K562 (cell line): Measurements from ENCODE around the gene YJEFN3. TPM values are rescaled to one million over a fixed set of nuclear protein-coding genes. Genes with fewer than 3 reads are reported as not detected.

Source experiments
- ATAC-seq: fragments of 200-7000 bp; cut with Tn5 transposase; 3 replicates; pipeline ENCODE4 v1.9.1; 2020; ENCODE audit warnings: moderate library complexity
- Bru-seq: library from RNA; stranded (reverse); fragments of 400-500 nt; gene quantifications from one replicate; lab custom pipeline; 2021; lab: Mats Ljungman, UMichigan
- BruChase-seq, 2 experiments: library from RNA; stranded (reverse); fragments of 400-500 nt; gene quantifications; one replicate each; lab custom pipeline; 2021; lab: Mats Ljungman, UMichigan
- BruUV-seq: library from RNA; stranded (reverse); fragments of 400-500 nt; replicated peaks from 2 replicates; lab custom pipeline; 2021; lab: Mats Ljungman, UMichigan
- CTCF ChIA-PET: fragments of 300-600 bp; formaldehyde crosslinking; extraction: SDS; loops from one replicate; lab custom pipeline; 2021; ENCODE audit warnings: low intra/inter-chr PET ratio; lab: Yijun Ruan, JAX
- POLR2A ChIA-PET: fragments of 300-600, 350-650 bp; sonication (Branson Sonifier 250); formaldehyde crosslinking; extraction: SDS; loops from one replicate; lab custom pipeline; 2021; ENCODE audit warnings: antibody characterized with exemption, inconsistent platforms; lab: Yijun Ruan, JAX
- DNase-seq, 4 experiments: peaks; one replicate each; pipeline versions ENCODE4 v3.0.0 to v3.0.0-alpha.2; 2011 to 2018; ENCODE audit warnings: low spot score in 3 of 4, mixed read lengths in 3 of 4; ENCODE audit errors: extremely low read depth in 1 of 4
- FAIRE-seq: peaks from 2 replicates; lab custom pipeline; 2011; peaks lifted over from hg19 to GRCh38; lab: Jason Lieb, UNC
- H2AFZ ChIP-seq: 2 replicates; pipeline ENCODE4 v1.6.0; 2011; ENCODE audit warnings: low read depth, low read length, control low read depth, inconsistent platforms
- H3K27ac ChIP-seq: fragments of 200-600 bp; 3 replicates; pipeline ENCODE4 v1.8.0; 2011; ENCODE audit warnings: low read depth, mild to moderate bottlenecking, control low read depth, inconsistent platforms, low read length, moderate library complexity, mixed read lengths; ENCODE audit errors: extremely low read depth
- H3K27me3 ChIP-seq, 2 experiments: fragments of 300-600 bp in 1 of 2; 2 replicates in 1 of 2; 3 replicates in 1 of 2; pipeline versions ENCODE4 v1.6.0 to v1.8.0; 2011; ENCODE audit warnings: inconsistent platforms in 2 of 2, low read length in 2 of 2, mild to moderate bottlenecking in 1 of 2, mixed read lengths in 1 of 2, moderate library complexity in 1 of 2; ENCODE audit not compliant: control insufficient read depth in 2 of 2, insufficient read depth in 2 of 2
- H3K36me3 ChIP-seq: fragments of 300-600 bp; 3 replicates; pipeline ENCODE4 v1.8.0; 2011; ENCODE audit warnings: mild to moderate bottlenecking, low read length, inconsistent platforms; ENCODE audit not compliant: control insufficient read depth, insufficient read depth
- H3K4me1 ChIP-seq, 2 experiments: fragments of 200-600 bp in 1 of 2; replicated peaks in 1 of 2; 2 replicates in 1 of 2; 3 replicates in 1 of 2; pipeline versions ENCODE4 v1.5.1 to v1.8.0; 2011; ENCODE audit warnings: inconsistent platforms in 2 of 2, low read length in 2 of 2, mild to moderate bottlenecking in 1 of 2, mixed read lengths in 1 of 2, moderate library complexity in 1 of 2; ENCODE audit not compliant: control insufficient read depth in 2 of 2, insufficient read depth in 2 of 2
- H3K4me2 ChIP-seq: 2 replicates; pipeline ENCODE4 v1.6.1; 2011; ENCODE audit warnings: low read length, control low read depth, inconsistent platforms, mixed read lengths; ENCODE audit not compliant: insufficient read depth
- H3K4me3 ChIP-seq: fragments of 200-600 bp; sonication (generic), shearing (Covaris generic); 2 replicates; pipeline ENCODE4 v1.5.1; 2016; ENCODE audit warnings: control low read depth, inconsistent platforms
- H3K79me2 ChIP-seq: fragments of 200-600 bp; 3 replicates; pipeline ENCODE4 v1.8.0; 2011; ENCODE audit warnings: low read length, inconsistent platforms; ENCODE audit not compliant: control insufficient read depth, insufficient read depth
- H3K9ac ChIP-seq, 2 experiments: 2 replicates each; pipeline versions ENCODE4 v1.6.0 to v1.6.1; 2011; ENCODE audit warnings: low read depth in 2 of 2, low read length in 2 of 2, control low read depth in 1 of 2, inconsistent platforms in 1 of 2, mild to moderate bottlenecking in 1 of 2, mixed read lengths in 1 of 2; ENCODE audit not compliant: insufficient read depth in 1 of 2
- H3K9me1 ChIP-seq: one replicate; pipeline ENCODE4 v1.6.0; 2011; ENCODE audit warnings: inconsistent platforms, mild to moderate bottlenecking, low read length, moderate library complexity; ENCODE audit not compliant: control insufficient read depth, insufficient read depth
- H3K9me3 ChIP-seq: replicated peaks from 2 replicates; pipeline ENCODE4 v1.5.1; 2011; ENCODE audit warnings: low read depth, low read length, inconsistent platforms; ENCODE audit not compliant: control insufficient read depth, insufficient read depth
- H4K20me1 ChIP-seq: replicated peaks from 2 replicates; pipeline ENCODE4 v1.6.1; 2011; ENCODE audit warnings: low read length, inconsistent platforms, mixed read lengths; ENCODE audit not compliant: control insufficient read depth, insufficient read depth
- CCAR2 ChIP-seq: fragments of 200-400 bp; formaldehyde crosslinking; IDR thresholded peaks from 2 replicates; pipeline ENCODE4 v1.6.1; 2017; ENCODE audit warnings: mild to moderate bottlenecking, low read depth, low read length
- FOXK2 ChIP-seq, 2 experiments: fragments of 450-650 bp; IDR thresholded peaks in 1 of 2; conservative IDR thresholded peaks in 1 of 2; 2 replicates each; pipeline ENCODE4 v1.6.1; 2016; ENCODE audit warnings: low read depth in 2 of 2, mild to moderate bottlenecking in 1 of 2
- MCM7 ChIP-seq, 2 experiments: fragments of 450-650 bp; IDR thresholded peaks; 2 replicates each; pipeline ENCODE4 v1.6.1; 2016 to 2018
- MECOM ChIP-seq: fragments of 250-450 bp; sonication (Bioruptor Pico); IDR thresholded peaks from 2 replicates; pipeline ENCODE4 v1.8.0; 2022; ENCODE audit warnings: inconsistent platforms
- PCBP2 ChIP-seq: fragments of 200-400 bp; formaldehyde crosslinking; IDR thresholded peaks from 2 replicates; pipeline ENCODE4 v1.6.1; 2018; ENCODE audit warnings: low read length, low read depth, mild to moderate bottlenecking, moderate library complexity; ENCODE audit not compliant: poor library complexity, severe bottlenecking
- SMARCA4 ChIP-seq: fragments of 450-650 bp; IDR thresholded peaks from 2 replicates; pipeline ENCODE4 v1.6.1; 2016
- STAG1 ChIP-seq: sonication (generic); formaldehyde crosslinking; IDR thresholded peaks from 2 replicates; pipeline ENCODE4 v1.5.0; 2020; ENCODE audit warnings: missing genetic modification reagents, borderline replicate concordance
- STAT5A ChIP-seq: IDR thresholded peaks from 2 replicates; pipeline ENCODE4 v1.6.1; 2012; ENCODE audit warnings: low read length, inconsistent platforms, borderline replicate concordance
- ZFPM2 ChIP-seq: fragments of 250-450 bp; sonication (Bioruptor Pico); IDR thresholded peaks from 2 replicates; pipeline ENCODE4 v1.5.1; 2022; ENCODE audit warnings: mild to moderate bottlenecking
- ZNF76 ChIP-seq: fragments of 250-450 bp; sonication (Bioruptor Pico); IDR thresholded peaks from 2 replicates; pipeline ENCODE4 v1.4.0; 2020; ENCODE audit warnings: mild to moderate bottlenecking, moderate library complexity, borderline replicate concordance
- ZNF778 ChIP-seq: fragments of 450-650 bp; formaldehyde crosslinking; IDR thresholded peaks from 2 replicates; pipeline ENCODE4 v1.4.0; 2020; ENCODE audit warnings: mild to moderate bottlenecking, moderate library complexity
- ZZZ3 ChIP-seq: fragments of 450-650 bp; IDR thresholded peaks from 2 replicates; pipeline ENCODE4 v1.6.1; 2016; ENCODE audit warnings: antibody characterized with exemption, mild to moderate bottlenecking, moderate library complexity
- WGBS: fragments of 100-300 bp; shearing (Covaris generic); methylation state at CpG from one replicate; pipeline ENCODE4 v1.1.6; 2016; ENCODE audit warnings: low coverage, mixed read lengths; ENCODE audit not compliant: insufficient coverage; ENCODE audit errors: missing lambda C conversion rate; 5-methylcytosine and 5-hydroxymethylcytosine counted together
- in situ Hi-C: fragments of 300-500 bp; cut with MboI; formaldehyde crosslinking; loops from 4 replicates; pipeline ENCODE4 v1.15.0; 2018; ENCODE audit warnings: inconsistent platforms, mixed read lengths
- intact Hi-C: fragments of 100-400 bp; cut with micrococcal nuclease; formaldehyde crosslinking; loops from 2 replicates; pipeline ENCODE4 v1.14.2; 2022
- long read RNA-seq, 3 experiments: library from polyadenylated mRNA in 2 of 3; library from RNA in 1 of 3; unstranded in 2 of 3; stranded (forward) in 1 of 3; transcript quantifications; one replicate each; pipeline ENCODE4 v2.0.0, GENCODE V29; 2019 to 2022
- polyA minus RNA-seq, 3 experiments: library from RNA; depleted of rRNA, polyadenylated mRNA; stranded (reverse); fragments of >200 nt; gene quantifications; 2 replicates each; pipeline ENCODE4 v1.2.3, GENCODE V29; 2011
- polyA plus RNA-seq, 8 experiments: library from polyadenylated mRNA; depleted of rRNA in 4 of 8; stranded (reverse) in 5 of 8; unstranded in 3 of 8; fragments of >200 nt; fragmentation: Nextera tagmentation in 2 of 8; fragmentation: Illumina TruSeq in 1 of 8; extraction: Ambion mirVana in 2 of 8; extraction: Trizol in 1 of 8; gene quantifications; 2 replicates each; pipeline versions ENCODE4 v1.2.1 to v1.2.3, GENCODE V29; 2011 to 2014; ENCODE audit warnings: inconsistent platforms in 1 of 8, missing spikeins in 1 of 8
- total RNA-seq, 7 experiments: library from RNA; depleted of rRNA in 6 of 7; stranded (reverse); fragments of >200 nt in 6 of 7; fragmentation: Illumina TruSeq in 2 of 7; extraction: Trizol in 2 of 7; gene quantifications; 2 replicates each; pipeline versions ENCODE4 v1.2.1 to v1.2.3, GENCODE V29; 2011 to 2021; ENCODE audit warnings: low replicate concordance in 1 of 7
- TF ChIP-seq, protein P1 (sequence below): sonication (generic); formaldehyde crosslinking; IDR thresholded peaks from 2 replicates; pipeline ENCODE4 v1.8.1; 2023; ENCODE audit warnings: mild to moderate bottlenecking, missing genetic modification reagents
- TF ChIP-seq, protein P2 (sequence below): fragments of 450-650 bp; IDR thresholded peaks from 2 replicates; pipeline ENCODE4 v1.6.1; 2016

YJEFN3 gene, protein sequence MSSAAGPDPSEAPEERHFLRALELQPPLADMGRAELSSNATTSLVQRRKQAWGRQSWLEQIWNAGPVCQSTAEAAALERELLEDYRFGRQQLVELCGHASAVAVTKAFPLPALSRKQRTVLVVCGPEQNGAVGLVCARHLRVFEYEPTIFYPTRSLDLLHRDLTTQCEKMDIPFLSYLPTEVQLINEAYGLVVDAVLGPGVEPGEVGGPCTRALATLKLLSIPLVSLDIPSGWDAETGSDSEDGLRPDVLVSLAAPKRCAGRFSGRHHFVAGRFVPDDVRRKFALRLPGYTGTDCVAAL
- 31.5 and 32.8 TPM in 2 replicates for total RNA-seq (2011; cell fraction: chromatin; rRNA removed; ENCODE audit: low replicate concordance)
- total RNA-seq (2011; cell fraction: nucleolus; rRNA removed) = 14.5 and 16.2 TPM in 2 replicates
- 22.3 and 39.8 TPM in 2 replicates for total RNA-seq (2011; cell fraction: nucleoplasm; rRNA removed)
- total RNA-seq (2014; rRNA removed) (1.3 and 1.5 TPM in 2 replicates), total RNA-seq (2014; rRNA removed; fragmentation: Illumina TruSeq; extraction: Trizol) (0.86 and 0.98 TPM in 2 replicates), total RNA-seq (2015; rRNA removed; fragmentation: Illumina TruSeq; extraction: Trizol) (1.1 TPM in 2 replicates), total RNA-seq (2021) (3.6 and 4.8 TPM in 2 replicates), polyA plus RNA-seq (2011; rRNA removed) (1.0 and 1.6 TPM in 2 replicates), polyA plus RNA-seq (2014; fragmentation: Illumina TruSeq; extraction: Trizol) (2.9 and 3.8 TPM in 2 replicates), polyA plus RNA-seq (2014; fragmentation: Nextera tagmentation; extraction: Ambion mirVana) (under 1 TPM in 1 of 2 experiments, not detected in 1; 0.04 TPM), polyA plus RNA-seq (2014; rRNA removed) (4.8 and 5.8 TPM in 2 replicates), polyA minus RNA-seq (2011; rRNA and poly(A)+ RNA removed) (0.81 and 1.1 TPM in 2 replicates), Bru-seq, nascent RNA (percentile 61 among the genes with signal in this experiment), BruChase-seq, experiment 1, labeled RNA remaining after a 2-hour chase (percentile 58 among the genes with signal in this experiment), BruChase-seq, experiment 2, labeled RNA remaining after a 6-hour chase (percentile 75 among the genes with signal in this experiment)
- 0.86 and 2.6 TPM in 2 replicates for polyA plus RNA-seq (2011; cell fraction: cytosol; rRNA removed)
- polyA plus RNA-seq (2011; cell fraction: nucleus; rRNA removed) = 12.5 and 30.5 TPM in 2 replicates
- polyA plus RNA-seq (2012) = 4.6 and 18.0 TPM in 2 replicates
- polyA minus RNA-seq (2011; cell fraction: cytosol; rRNA and poly(A)+ RNA removed) = 0.46 and 1.0 TPM in 2 replicates
- polyA minus RNA-seq (2011; cell fraction: nucleus; rRNA and poly(A)+ RNA removed) = 2.4 and 2.7 TPM in 2 replicates
- long read RNA-seq, experiment 1, partial matches to known transcripts = 0 of 10 reads
- long read RNA-seq, experiment 1, other reads (novel, unspliced or antisense) = 10 of 10 reads
- long read RNA-seq, experiment 2 = 0 reads
- long read RNA-seq, experiment 3, partial matches to known transcripts = 0 of 1 reads
- long read RNA-seq, experiment 3, other reads (novel, unspliced or antisense) = 1 of 1 reads

DNA sequence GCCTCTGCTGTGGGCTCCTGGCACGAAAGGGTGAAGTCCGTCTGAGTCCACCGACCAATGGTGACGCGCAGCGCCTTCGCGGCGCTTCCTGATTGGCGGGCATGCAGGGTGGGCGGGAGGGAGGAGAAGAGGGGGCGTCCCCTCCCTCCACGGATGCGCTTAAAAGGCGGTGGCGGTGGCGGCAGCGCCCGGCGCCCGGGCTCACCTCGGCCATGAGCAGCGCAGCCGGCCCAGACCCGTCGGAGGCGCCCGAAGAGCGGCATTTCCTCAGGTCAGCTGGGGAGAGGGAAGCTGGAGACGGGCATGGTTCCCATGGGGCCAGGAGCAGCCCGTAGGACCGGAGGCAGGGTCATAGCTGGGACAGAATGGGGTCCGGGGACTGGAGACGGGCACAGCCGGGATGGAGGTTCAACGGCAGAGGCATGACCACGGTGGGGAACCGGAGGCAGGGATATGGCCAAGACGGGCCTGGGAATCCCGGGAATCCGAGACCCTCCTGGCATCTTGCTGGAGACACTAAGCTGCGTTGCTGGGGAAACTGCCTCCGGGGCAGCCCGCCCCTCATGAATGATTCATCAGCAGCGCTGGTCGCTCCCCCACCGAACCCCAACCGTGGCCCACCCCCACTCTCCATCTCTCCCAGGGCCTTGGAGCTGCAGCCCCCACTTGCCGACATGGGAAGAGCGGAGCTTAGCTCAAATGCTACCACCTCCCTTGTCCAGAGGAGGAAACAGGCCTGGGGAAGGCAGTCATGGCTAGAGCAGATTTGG, at the start of gene YJEFN3:
YJEFN3 (plus strand) TSS at position 191 of the 770 bp plus-strand sequence; CDS start at position 213, 22 bp downstream.
- Histone ChIP-seq H3K27me3 (no peaks in the 10 kb centered on the region), H3K36me3 (peaks cover 53% of the 10 kb centered on the region), H3K27ac (no peak within 1 kb of the TSS), H3K9me3 (no peaks in the 10 kb centered on the region), H2AFZ (no peak within 1 kb of the TSS), H3K4me2 (no peak within 1 kb of the TSS), H3K4me3 (no peak within 1 kb of the TSS), H4K20me1 (0 out of 2 replicates have a peak, but pooled peaks cover 10% of the 10 kb centered on the region), H3K9me1 (peaks cover 8% of the 10 kb centered on the region), H3K79me2 (peaks cover 19% of the 10 kb centered on the region), H3K9ac (no peak within 1 kb of the TSS; a peak in 2 of 4 replicates), H3K4me1 (peaks cover 5 to 39% of the 10 kb centered on the region in 2 experiments)
- ATAC-seq = no peak
- FAIRE-seq = no peak
- in situ Hi-C loops (loop anchor here (25.0 kb wide), 1 partner anchor 108 kb away; the partner anchor contains the start of genes GMIP and LPAR2), intact Hi-C loops (no loop called here)
- DNase-seq = no peak
- ChIA-PET CTCF (no interaction called here), POLR2A (interaction anchor here (0.7 to 1.4 kb wide), 2 partner anchors 12 to 13 kb away, joined by 4 to 5 read pairs; partner anchors contain the start of gene NDUFA13)
- no TSS peak for BruUV-seq
- WGBS = 92% methylated on average over 23 of the region's 50 CpGs
- no peak for TF ChIP-seq STAT5A
- no peak for TF ChIP-seq FOXK2 (conservative IDR thresholded peaks at IDR 0.05 in 1 of 2, IDR thresholded peaks at IDR 0.05 in 1 of 2; ENCODE audit: low read depth in 2 of 2)
- no peak for TF ChIP-seq CCAR2
- TF ChIP-seq ZNF778 (CRISPR knock-in tag) = no peak
- TF ChIP-seq, protein P1, sequence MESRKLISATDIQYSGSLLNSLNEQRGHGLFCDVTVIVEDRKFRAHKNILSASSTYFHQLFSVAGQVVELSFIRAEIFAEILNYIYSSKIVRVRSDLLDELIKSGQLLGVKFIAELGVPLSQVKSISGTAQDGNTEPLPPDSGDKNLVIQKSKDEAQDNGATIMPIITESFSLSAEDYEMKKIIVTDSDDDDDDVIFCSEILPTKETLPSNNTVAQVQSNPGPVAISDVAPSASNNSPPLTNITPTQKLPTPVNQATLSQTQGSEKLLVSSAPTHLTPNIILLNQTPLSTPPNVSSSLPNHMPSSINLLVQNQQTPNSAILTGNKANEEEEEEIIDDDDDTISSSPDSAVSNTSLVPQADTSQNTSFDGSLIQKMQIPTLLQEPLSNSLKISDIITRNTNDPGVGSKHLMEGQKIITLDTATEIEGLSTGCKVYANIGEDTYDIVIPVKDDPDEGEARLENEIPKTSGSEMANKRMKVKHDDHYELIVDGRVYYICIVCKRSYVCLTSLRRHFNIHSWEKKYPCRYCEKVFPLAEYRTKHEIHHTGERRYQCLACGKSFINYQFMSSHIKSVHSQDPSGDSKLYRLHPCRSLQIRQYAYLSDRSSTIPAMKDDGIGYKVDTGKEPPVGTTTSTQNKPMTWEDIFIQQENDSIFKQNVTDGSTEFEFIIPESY (CRISPR knock-in tag) = peak; percentile 55; the same call in 1 of the 2 replicates
- no peak for TF ChIP-seq MECOM (CRISPR knock-in tag)
- TF ChIP-seq SMARCA4 = no peak
- TF ChIP-seq STAG1 = no peak
- no peak for TF ChIP-seq ZFPM2
- no peak for TF ChIP-seq ZZZ3
- TF ChIP-seq, protein P2, sequence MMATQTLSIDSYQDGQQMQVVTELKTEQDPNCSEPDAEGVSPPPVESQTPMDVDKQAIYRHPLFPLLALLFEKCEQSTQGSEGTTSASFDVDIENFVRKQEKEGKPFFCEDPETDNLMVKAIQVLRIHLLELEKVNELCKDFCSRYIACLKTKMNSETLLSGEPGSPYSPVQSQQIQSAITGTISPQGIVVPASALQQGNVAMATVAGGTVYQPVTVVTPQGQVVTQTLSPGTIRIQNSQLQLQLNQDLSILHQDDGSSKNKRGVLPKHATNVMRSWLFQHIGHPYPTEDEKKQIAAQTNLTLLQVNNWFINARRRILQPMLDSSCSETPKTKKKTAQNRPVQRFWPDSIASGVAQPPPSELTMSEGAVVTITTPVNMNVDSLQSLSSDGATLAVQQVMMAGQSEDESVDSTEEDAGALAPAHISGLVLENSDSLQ = no peak
- TF ChIP-seq MCM7 (IDR thresholded peaks at IDR 0.05) = no peak
- TF ChIP-seq ZNF76 (CRISPR knock-in tag) = no peak
- no peak for TF ChIP-seq PCBP2
